KOPT-K1 (cell line): ENCODE results near the gene HLA-G.
"Not testable (repeated sequence)": the region's sequence is repeated elsewhere in the genome, so short reads cannot be mapped to it uniquely, and the experiment has no call there.

Experiments
- H3K27ac ChIP-seq: fragments of 200-600 bp; sonication (generic); 2 replicates; pipeline ENCODE4 v1.5.1; 2016; ENCODE audit warnings: antibody characterized with exemption, mild to moderate bottlenecking, low read depth, low read length; ENCODE audit not compliant: poor library complexity, severe bottlenecking
- H3K36me3 ChIP-seq: fragments of 200-600 bp; sonication (generic); 2 replicates; pipeline ENCODE4 v1.5.1; 2017; ENCODE audit warnings: antibody characterized with exemption, mild to moderate bottlenecking, low read length, moderate library complexity; ENCODE audit not compliant: insufficient read depth
- H3K9me3 ChIP-seq: fragments of 200-600 bp; sonication (generic); 2 replicates; pipeline ENCODE4 v1.5.1; 2017; ENCODE audit warnings: antibody characterized with exemption, low read length, mild to moderate bottlenecking; ENCODE audit not compliant: insufficient read depth, poor library complexity, severe bottlenecking

HLA-G gene

DNA sequence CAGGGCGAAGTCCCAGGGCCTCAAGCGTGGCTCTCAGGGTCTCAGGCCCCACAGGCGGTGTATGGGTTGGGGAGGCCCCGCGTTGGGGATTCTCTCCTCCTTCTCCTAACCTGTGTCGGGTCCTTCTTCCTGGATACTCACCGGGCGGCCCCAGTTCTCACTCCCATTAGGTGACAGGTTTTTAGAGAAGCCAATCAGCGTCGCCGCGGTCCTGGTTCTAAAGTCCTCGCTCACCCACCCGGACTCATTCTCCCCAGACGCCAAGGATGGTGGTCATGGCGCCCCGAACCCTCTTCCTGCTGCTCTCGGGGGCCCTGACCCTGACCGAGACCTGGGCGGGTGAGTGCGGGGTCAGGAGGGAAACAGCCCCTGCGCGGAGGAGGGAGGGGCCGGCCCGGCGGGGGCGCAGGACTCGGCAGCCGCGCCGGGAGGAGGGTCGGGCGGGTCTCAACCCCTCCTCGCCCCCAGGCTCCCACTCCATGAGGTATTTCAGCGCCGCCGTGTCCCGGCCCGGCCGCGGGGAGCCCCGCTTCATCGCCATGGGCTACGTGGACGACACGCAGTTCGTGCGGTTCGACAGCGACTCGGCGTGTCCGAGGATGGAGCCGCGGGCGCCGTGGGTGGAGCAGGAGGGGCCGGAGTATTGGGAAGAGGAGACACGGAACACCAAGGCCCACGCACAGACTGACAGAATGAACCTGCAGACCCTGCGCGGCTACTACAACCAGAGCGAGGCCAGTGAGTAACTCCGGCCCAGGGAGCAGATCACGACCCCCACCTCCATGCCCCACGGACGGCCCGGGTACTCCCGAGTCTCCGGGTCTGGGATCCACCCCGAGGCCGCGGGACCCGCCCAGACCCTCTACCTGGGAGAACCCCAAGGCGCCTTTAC is at the start of gene HLA-G:
TSS of gene HLA-G (plus strand) at position 247 of the 892 bp plus-strand sequence. CDS start at position 267, 20 bp downstream.
- no peaks in the 10 kb centered on the region for H3K36me3 ChIP-seq
- H3K9me3 ChIP-seq, result no peaks in the 10 kb centered on the region
- H3K27ac ChIP-seq, result no peak within 1 kb of the TSS

DNA sequence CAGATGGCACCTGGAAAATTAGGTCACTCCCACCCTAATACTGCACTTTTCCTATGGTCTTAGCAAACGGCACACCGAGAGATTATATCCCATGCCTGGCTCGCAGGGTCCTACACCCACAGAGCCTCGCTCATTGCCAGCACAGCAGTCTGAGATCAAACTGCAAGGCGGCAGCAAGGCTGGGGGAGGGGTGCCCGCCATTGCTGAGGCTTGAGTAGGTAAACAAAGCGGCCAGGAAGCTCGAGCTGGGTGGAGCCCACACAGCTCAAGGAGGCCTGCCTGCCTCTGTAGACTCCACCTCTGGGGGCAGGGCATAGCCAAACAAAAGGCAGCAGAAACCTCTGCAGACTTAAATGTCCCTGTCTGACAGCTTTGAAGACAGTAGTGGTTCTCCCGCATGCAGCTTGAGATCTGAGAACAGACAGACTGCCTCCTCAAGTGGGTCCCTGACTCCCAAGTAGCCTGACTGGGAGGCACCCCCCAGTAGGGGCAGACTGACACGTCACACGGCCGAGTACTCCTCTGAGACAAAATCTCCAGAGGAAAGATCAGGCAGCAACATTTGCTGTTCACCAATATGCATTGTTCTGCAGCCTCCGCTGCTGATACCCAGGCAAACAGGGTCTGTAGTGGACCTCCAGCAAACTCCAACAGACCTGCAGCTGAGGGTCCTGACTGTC is 47.5 kb upstream of the HLA-G start:
- not testable (repeated sequence) for H3K9me3 ChIP-seq, H3K36me3 ChIP-seq, H3K27ac ChIP-seq

DNA sequence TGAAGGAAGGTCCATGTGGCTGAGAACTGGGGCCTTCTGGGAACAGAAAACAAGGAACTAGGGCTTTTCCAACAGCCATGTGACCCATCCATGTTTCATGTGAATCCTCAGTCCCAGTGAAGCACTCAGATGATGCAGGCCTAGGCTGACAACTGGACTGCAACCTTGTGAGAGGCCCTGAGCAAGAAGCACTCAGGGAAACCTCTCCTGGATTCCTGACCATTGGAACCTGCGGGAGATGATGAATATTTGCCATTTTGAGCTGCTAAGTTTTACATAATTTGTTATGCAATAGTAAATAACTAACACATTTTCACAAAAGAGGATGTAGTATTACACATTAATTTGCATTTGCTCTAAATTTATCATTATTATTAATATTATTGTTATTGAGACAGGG is 38.4 kb upstream of the HLA-G start:
- peaks cover 9% of the 10 kb centered on the region for H3K9me3 ChIP-seq
- no peak overlapping the region for H3K27ac ChIP-seq
- no peaks in the 10 kb centered on the region for H3K36me3 ChIP-seq

DNA sequence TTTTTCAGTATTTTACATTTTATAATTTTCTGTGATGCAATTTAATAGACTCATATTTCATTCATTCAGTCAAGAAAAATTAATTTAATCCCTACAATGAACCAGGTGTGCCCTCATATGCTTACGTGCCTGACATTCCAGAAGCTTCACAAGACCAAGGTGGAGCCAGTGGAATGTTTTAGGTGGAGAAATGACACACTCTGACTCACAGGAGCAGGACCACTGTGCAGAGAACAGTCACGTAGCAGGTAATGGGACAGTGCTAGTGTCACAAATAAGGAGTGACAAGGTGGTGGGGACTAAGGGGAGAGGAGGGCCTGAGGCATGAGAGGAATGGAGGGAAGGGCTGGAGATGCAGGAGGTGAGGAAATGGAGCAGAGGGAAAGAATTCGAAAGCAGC is 37.0 kb upstream of the HLA-G start:
- Histone ChIP-seq H3K9me3 (peaks cover 9% of the 10 kb centered on the region), H3K36me3 (no peaks in the 10 kb centered on the region), H3K27ac (no peak overlapping the region)

DNA sequence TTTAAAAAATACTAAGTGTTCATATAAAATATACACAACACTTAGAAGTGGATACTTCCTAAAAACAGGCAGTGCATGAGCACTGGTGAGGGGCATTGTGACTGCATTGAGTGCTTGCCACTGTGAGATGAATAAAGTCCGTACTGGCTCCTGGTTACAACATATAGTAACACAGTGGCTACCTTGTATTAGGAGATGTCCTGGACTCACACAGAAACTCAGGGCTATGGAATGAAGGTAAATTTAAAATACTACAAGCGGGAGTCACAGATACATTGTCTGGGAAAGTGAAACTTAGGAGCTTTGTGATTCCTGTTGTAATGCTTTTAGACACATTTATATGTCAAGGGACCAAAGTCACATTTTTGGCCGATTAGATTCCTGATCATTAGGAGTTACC is 36.5 kb upstream of the HLA-G start:
- H3K36me3 ChIP-seq, result no peaks in the 10 kb centered on the region
- peaks cover 9% of the 10 kb centered on the region for H3K9me3 ChIP-seq
- no peak overlapping the region for H3K27ac ChIP-seq

DNA sequence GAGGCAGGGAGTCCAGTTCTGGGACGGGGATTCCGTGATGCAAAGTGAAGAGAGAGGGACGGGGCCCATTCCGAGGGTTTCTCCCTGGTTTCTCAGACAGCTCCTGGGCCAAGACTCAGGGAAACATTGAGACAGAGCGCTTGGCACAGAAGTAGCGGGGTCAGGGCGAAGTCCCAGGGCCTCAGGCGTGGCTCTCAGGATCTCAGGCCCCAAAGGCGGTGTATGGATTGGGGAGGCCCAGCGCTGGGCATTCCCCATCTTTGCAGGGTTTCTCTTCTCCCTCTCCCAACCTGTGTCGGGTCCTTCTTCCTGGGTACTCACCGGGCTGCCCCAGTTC is 35.9 kb upstream of the HLA-G start:
- H3K36me3 ChIP-seq, result no peaks in the 10 kb centered on the region
- H3K27ac ChIP-seq, result no peak overlapping the region
- H3K9me3 ChIP-seq, result peaks cover 9% of the 10 kb centered on the region

DNA sequence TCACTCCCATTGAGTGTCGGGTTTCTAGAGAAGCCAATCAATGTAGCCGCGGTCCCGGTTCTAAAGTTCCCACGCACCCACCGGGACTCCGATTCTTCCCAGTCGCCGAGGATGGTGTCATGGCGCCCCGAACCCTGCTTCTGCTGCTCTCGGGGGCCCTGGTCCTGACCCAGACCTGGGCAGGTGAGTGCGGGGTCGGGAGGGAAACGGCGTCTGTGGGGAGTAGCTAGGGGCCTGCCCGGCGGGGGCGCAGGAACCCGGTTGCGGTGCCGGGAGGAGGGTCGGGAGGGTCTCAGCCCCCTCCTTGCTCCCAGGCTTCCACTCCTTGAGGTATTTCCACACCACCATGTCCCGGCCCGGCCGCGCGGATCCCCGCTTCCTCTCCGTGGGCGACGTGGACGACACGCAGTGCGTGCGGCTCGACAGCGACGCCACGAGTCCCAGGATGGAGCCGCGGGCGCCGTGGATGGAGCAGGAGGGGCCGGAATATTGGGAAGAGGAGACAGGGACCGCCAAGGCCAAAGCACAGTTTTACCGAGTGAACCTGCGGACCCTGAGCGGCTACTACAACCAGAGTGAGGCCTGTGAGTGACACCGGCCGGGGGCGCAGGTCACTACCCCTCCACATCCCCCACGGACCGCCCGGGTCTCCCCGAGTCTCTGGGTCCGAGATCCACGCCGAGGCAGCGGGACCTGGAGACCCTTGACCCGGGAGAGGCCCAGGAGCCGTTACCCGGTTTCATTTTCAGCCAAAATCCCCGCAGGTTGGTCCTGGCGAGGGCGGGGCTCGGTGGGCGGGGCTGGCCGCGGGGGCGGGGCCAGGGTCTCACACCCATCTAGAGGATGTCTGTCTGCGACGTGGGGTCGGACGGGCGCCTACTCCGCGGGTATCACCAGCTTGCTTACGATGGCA is 35.2 kb upstream of the HLA-G start:
- H3K9me3 ChIP-seq, result peaks cover 9% of the 10 kb centered on the region
- H3K27ac ChIP-seq, result no peak overlapping the region
- H3K36me3 ChIP-seq, result no peaks in the 10 kb centered on the region

DNA sequence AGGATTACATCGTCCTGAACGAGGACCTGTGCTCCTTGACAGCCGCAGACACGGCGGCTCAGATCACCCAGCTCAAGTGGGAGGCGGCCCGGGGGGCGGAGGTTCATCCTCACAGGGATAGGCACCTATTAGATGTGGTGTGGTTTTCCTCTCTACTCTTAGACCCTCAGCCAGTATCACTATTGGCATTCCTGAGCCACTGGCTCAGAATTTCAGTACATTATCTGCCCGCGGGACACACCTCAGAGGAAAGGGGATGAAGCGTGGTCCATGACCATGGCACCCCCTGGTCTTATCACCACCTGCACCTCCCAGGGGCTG is 34.6 kb upstream of the HLA-G start:
- H3K9me3 ChIP-seq, result peaks cover 9% of the 10 kb centered on the region
- no peak overlapping the region for H3K27ac ChIP-seq
- no peaks in the 10 kb centered on the region for H3K36me3 ChIP-seq

DNA sequence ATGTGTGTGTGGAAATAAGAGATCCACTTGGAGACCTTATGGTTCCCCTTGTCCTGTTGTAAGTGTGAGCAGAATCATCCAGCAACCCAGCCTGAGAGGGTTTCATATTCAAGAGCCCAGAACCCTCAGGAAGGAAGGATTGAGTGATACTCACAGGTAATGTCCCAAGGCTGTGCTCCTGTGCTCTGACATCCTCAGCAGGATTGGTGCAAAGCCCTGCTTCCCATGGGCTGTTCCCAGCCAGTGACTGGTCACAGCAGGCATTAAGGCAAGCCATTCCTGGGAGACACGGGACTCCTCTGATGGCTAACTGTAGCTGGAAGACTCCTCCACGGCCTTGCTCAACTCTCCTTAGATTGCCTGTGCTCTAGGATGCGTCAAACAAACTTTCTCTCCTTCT is 33.8 kb upstream of the HLA-G start:
- H3K27ac ChIP-seq, result no peak overlapping the region
- H3K9me3 ChIP-seq, result peaks cover 5% of the 10 kb centered on the region
- H3K36me3 ChIP-seq, result no peaks in the 10 kb centered on the region

DNA sequence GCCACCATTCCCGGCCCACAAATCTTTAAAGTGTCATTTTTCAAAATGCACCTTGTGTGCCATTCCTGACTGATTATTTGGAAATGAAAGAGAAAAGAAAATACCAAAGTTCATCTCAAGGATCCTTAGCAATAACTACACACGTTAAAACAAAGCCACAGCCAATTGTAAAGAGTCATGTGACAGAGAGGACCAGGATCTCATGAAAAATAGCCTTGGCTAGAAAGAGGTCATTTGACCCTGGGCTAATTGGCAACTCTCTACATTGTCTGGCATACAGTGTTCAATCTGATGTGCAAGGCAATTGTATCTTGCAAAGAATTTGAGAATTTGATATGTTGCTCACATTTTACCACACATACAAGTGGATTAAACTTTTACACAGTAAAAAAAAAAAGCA is 31.6 kb upstream of the HLA-G start:
- H3K36me3 ChIP-seq, result no peaks in the 10 kb centered on the region
- H3K27ac ChIP-seq, result no peak overlapping the region
- H3K9me3 ChIP-seq, result no peaks in the 10 kb centered on the region

DNA sequence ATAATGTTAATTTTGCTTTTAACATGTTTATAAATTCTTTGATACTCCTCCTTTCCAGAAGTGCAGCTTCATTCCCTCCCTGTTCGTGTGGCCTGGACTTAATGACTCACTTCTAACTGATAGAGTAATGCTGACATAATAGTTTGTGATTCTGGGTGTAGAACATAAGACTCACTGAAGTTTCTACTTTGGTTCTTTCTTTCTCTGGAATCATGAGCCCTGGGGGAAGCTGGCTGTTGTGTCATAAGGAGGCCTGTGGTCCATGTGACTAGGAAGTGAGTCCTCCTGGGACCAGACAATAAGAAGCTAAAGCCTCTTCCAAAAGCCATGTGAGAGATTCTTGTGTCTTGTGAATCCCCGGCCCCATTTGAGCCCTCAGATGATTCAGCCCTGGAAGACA is 30.5 kb upstream of the HLA-G start:
- no peaks in the 10 kb centered on the region for H3K36me3 ChIP-seq
- H3K9me3 ChIP-seq, result no peaks in the 10 kb centered on the region
- H3K27ac ChIP-seq, result no peak overlapping the region

DNA sequence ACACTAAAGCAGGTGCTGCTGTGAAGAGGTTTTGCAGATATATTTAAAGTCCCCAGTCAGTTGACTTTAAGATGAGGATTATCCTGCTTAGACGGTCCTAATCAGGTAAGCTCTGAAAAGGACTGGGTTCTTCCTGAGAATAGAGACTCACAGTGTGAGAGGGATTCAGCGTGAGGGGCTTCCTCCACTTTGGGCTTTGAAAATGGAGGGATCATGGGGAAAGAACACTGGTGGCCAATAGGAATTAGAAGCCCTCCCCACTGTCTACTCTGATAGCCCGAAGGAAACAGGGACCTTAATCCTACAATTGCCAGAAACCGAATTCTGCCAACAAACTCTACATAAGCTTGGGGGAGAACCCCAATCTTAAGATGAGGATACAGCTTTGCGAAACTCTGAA is 29.7 kb upstream of the HLA-G start:
- Histone ChIP-seq H3K36me3 (no peaks in the 10 kb centered on the region), H3K27ac (no peak overlapping the region), H3K9me3 (no peaks in the 10 kb centered on the region)

DNA sequence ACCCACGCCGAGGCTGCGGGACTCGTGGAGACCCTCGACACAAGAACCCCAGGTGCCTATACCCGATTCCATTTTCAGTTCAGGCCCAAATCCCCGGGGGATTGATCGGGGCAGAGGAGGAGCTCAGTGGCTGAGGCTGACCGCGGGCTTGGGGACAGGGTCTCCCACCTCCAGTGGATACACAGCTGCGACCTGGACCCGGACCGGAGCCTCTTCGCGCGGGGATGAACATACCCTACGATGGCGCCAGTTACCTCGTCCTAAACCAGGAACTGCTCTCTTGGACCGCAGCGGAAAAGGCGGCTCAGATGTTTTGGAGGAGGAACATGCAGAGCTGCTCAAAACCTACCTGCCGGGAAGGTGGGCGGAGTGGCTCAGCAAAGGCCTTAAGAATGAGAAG is 27.4 kb upstream of the HLA-G start:
- Histone ChIP-seq H3K9me3 (no peaks in the 10 kb centered on the region), H3K27ac (no peak overlapping the region), H3K36me3 (no peaks in the 10 kb centered on the region)

DNA sequence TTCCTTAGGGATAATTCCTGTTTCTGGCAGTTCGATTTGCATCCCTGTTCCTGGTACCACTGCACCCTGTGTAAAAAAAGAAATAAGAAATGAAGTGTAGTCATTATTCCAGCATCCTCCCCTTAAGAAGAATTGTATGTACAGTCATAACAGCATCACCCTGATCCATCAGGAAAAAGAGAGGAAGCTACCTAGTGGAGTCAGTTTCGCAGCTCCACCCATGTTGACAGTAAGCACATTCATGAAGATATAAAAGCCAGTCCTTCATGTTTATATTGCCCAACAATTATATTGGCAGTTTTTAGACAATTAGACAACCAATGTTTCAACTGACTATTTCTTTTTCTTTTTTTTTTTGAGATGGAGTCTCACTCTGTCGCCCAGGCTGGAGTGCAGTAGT is 21.2 kb upstream of the HLA-G start:
- no peak overlapping the region for H3K27ac ChIP-seq
- H3K9me3 ChIP-seq, result no peaks in the 10 kb centered on the region
- H3K36me3 ChIP-seq, result no peaks in the 10 kb centered on the region

DNA sequence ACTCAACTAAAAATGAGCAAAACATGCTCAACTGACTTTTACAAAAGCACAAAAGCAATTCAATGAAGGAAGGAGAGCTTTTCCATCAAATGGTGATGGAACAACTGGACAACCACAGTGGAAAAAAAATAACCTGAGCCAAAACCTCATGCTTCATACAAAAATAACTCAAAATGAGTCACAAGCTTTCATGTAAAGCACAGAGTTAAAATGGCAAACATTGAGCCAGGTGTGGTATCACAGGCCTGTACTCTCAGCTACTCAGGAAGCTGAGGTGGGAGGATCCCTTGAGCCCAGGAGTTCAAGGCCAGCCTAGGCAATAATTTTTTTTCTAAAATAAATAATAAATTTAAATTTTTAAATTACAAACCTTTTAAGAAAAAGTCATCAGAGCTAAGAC is 18.4 kb upstream of the HLA-G start:
- Histone ChIP-seq H3K27ac (no peak overlapping the region), H3K36me3 (no peaks in the 10 kb centered on the region), H3K9me3 (no peaks in the 10 kb centered on the region)
